CD4-positive, alpha-beta T cell (primary cell): Measurements from ENCODE around the gene ITGAL. TPM values are rescaled to one million over a fixed set of nuclear protein-coding genes. Genes with fewer than 3 reads are reported as not detected.

Experiments
- ATAC-seq: fragments of 200-7000 bp; cut with Tn5 transposase; one replicate; pipeline ENCODE4 v1.10.0; 2022; ENCODE audit warnings: mild to moderate bottlenecking; ENCODE audit not compliant: poor library complexity
- CTCF ChIA-PET: fragments of 350-600 bp; sonication (Branson Sonifier 250); formaldehyde crosslinking; loops from one replicate; lab custom pipeline; 2021; ENCODE audit warnings: antibody characterized with exemption, inconsistent platforms; lab: Charles Lee
- POLR2A ChIA-PET: fragments of 350-600 bp; sonication (Branson Sonifier 250); formaldehyde crosslinking; loops from one replicate; lab custom pipeline; 2021; ENCODE audit warnings: antibody characterized with exemption, inconsistent platforms; lab: Charles Lee
- DNase-seq, 14 experiments: peaks; one replicate each; pipeline ENCODE4 v3.0.0-alpha.2; 2013 to 2020; ENCODE audit warnings: mixed read lengths in 2 of 14
- H3K27ac ChIP-seq, 2 donors: one replicate each; pipeline versions ENCODE4 v1.5.1 to v1.7.0; 2013; ENCODE audit warnings: low read length in 2 of 2, low read depth in 1 of 2, mild to moderate bottlenecking in 1 of 2
- H3K27me3 ChIP-seq, 2 experiments: 1 replicate in 1 of 2; 2 replicates in 1 of 2; pipeline versions ENCODE4 v1.6.1 to v1.7.0; 2013; ENCODE audit warnings: low read length in 2 of 2, control low read depth in 1 of 2, mild to moderate bottlenecking in 1 of 2, moderate library complexity in 1 of 2; ENCODE audit not compliant: insufficient read depth in 2 of 2, control insufficient read depth in 1 of 2
- H3K36me3 ChIP-seq: one replicate; pipeline ENCODE4 v1.6.1; 2013; ENCODE audit warnings: low read length, control low read depth; ENCODE audit not compliant: insufficient read depth
- H3K4me1 ChIP-seq: one replicate; pipeline ENCODE4 v1.6.1; 2013; ENCODE audit warnings: low read length, control low read depth; ENCODE audit not compliant: insufficient read depth
- H3K4me3 ChIP-seq: one replicate; pipeline ENCODE4 v1.5.1; 2013; ENCODE audit warnings: mild to moderate bottlenecking, low read length, moderate library complexity
- H3K9me3 ChIP-seq, 2 experiments: 1 replicate in 1 of 2; 2 replicates in 1 of 2; pipeline versions ENCODE4 v1.6.1 to v1.7.0; 2013; ENCODE audit warnings: low read length in 2 of 2, mild to moderate bottlenecking in 2 of 2, control low read depth in 1 of 2, moderate library complexity in 1 of 2; ENCODE audit not compliant: control insufficient read depth in 1 of 2, insufficient read depth in 1 of 2
- H3K27ac Mint-ChIP-seq: one replicate; pipeline ENCODE4 v1.8.0; 2020; ENCODE audit warnings: mixed read lengths
- H3K27me3 Mint-ChIP-seq: one replicate; pipeline ENCODE4 v1.8.0; 2021; ENCODE audit warnings: mixed read lengths
- H3K36me3 Mint-ChIP-seq: one replicate; pipeline ENCODE4 v1.8.0; 2021; ENCODE audit warnings: low read depth, mixed read lengths
- H3K4me1 Mint-ChIP-seq: one replicate; pipeline ENCODE4 v1.8.0; 2021; ENCODE audit warnings: low read depth, mixed read lengths
- H3K4me3 Mint-ChIP-seq: one replicate; pipeline ENCODE4 v1.8.0; 2020; ENCODE audit warnings: mild to moderate bottlenecking, mixed read lengths
- H3K9me3 Mint-ChIP-seq: one replicate; pipeline ENCODE4 v1.8.0; 2020; ENCODE audit warnings: mixed read lengths
- CTCF ChIP-seq: fragments of 200-600 bp; IDR thresholded peaks from one replicate; pipeline ENCODE4 v1.8.0; 2022; ENCODE audit warnings: antibody characterized with exemption, mild to moderate bottlenecking
- intact Hi-C, 2 experiments: fragments of 100-400 bp; cut with DNase I in 1 of 2; cut with micrococcal nuclease in 1 of 2; formaldehyde crosslinking; loops; one replicate each; pipeline versions ENCODE4 v1.15.1 to v1.9.0; 2023 to 2025; cut with DNase I, micrococcal nuclease
- total RNA-seq, 174 experiments: library from RNA in 2 of 174; stranded (reverse) in 2 of 174; gene quantifications; one replicate each; pipeline ENCODE4 v1.2.3 and lab custom pipeline; 2021 to 2026

Gene ITGAL
- total RNA-seq, 2 experiments from 2014 or later, result 186 to 187 TPM

- H3K36me3 ChIP-seq, result peaks cover 17% of the 10 kb centered on the region
- peaks cover 21% of the 10 kb centered on the region for H3K36me3 Mint-ChIP-seq
- peak; percentile 8 for ATAC-seq
- POLR2A ChIA-PET, result interaction anchor here (0.6 to 4.4 kb wide), 8 partner anchors 21 to 167 kb away, joined by 3 to 23 read pairs (median 4); partner anchors contain the start of genes ZNF688, ZNF689 and ZNF764
- DNase-seq, result peak in 3 of 14 experiments; percentile 62 to 74 (median 67)
- CTCF ChIA-PET, result interaction anchor here (1.2 to 4.9 kb wide), 4 partner anchors 27 to 100 kb away, joined by 4 to 22 read pairs (median 6); partner anchors contain the start of genes DCTPP1 and ZNF764
- no peak for TF ChIP-seq CTCF
- intact Hi-C loops, result loop anchor here in 1 of 2 experiments (5.0 kb wide), 1 partner anchor 102 kb away; no protein-coding TSS in a partner anchor
- H3K27me3 ChIP-seq, result no peaks in the 10 kb centered on the region
- H3K4me3 ChIP-seq, result no peak overlapping the region
- peaks cover 70% of the 10 kb centered on the region for H3K4me1 ChIP-seq
- peak overlapping the region; percentile 78 for H3K27ac Mint-ChIP-seq
- H3K4me3 Mint-ChIP-seq, result peak overlapping the region; percentile 71
- peak overlapping the region; percentile 10 to 40 for H3K27ac ChIP-seq
- H3K27me3 Mint-ChIP-seq, result no peaks in the 10 kb centered on the region
- H3K9me3 ChIP-seq, result no peaks in the 10 kb centered on the region
- no peaks in the 10 kb centered on the region for H3K9me3 Mint-ChIP-seq
- peaks cover 39% of the 10 kb centered on the region for H3K4me1 Mint-ChIP-seq
These were observed 57.9 kb downstream of the ITGAL start for GRCh38 chr16:30530163-30531037.

- no peak overlapping the region for H3K27ac ChIP-seq
- ChIA-PET POLR2A (interaction anchor here (3.6 kb wide), 1 partner anchor 25 kb away, joined by 116 read pairs; the partner anchor contains the start of gene ZNF764), CTCF (interaction anchor here (3.8 to 4.2 kb wide), 2 partner anchors 20 to 102 kb away, joined by 28 to 40 read pairs; partner anchors contain the start of gene DCTPP1)
- H3K27ac Mint-ChIP-seq, result peak overlapping the region; percentile 49
- peaks cover 28% of the 10 kb centered on the region for H3K36me3 Mint-ChIP-seq
- no peaks in the 10 kb centered on the region for H3K27me3 ChIP-seq
- H3K4me1 ChIP-seq, result peaks cover 68% of the 10 kb centered on the region
- no peaks in the 10 kb centered on the region for H3K9me3 Mint-ChIP-seq
- H3K4me1 Mint-ChIP-seq, result peaks cover 50% of the 10 kb centered on the region
- intact Hi-C loops, result loop anchor here in 1 of 2 experiments (5.0 kb wide), 1 partner anchor 100 kb away; no protein-coding TSS in a partner anchor
- DNase-seq, result peak in 1 of 14 experiments; percentile 35
- H3K9me3 ChIP-seq, result no peaks in the 10 kb centered on the region
- H3K36me3 ChIP-seq, result peaks cover 17% of the 10 kb centered on the region
- no peaks in the 10 kb centered on the region for H3K27me3 Mint-ChIP-seq
- no peak overlapping the region for H3K4me3 ChIP-seq
- H3K4me3 Mint-ChIP-seq, result peak overlapping the region; percentile 85
- no peak for ATAC-seq
- no peak for TF ChIP-seq CTCF
These were observed 60.0 kb downstream of the ITGAL start for GRCh38 chr16:30532285-30533145.

GRCh38 chr16:30533146-30533522 is 60.6 kb downstream of the ITGAL start:
- Mint-ChIP-seq H3K9me3 (no peaks in the 10 kb centered on the region), H3K27me3 (no peaks in the 10 kb centered on the region), H3K27ac (peak overlapping the region; percentile 99), H3K4me1 (peaks cover 48% of the 10 kb centered on the region), H3K36me3 (peaks cover 28% of the 10 kb centered on the region), H3K4me3 (peak overlapping the region; percentile 85)
- Histone ChIP-seq H3K4me1 (peaks cover 62% of the 10 kb centered on the region), H3K36me3 (peaks cover 17% of the 10 kb centered on the region), H3K27ac (no peak overlapping the region), H3K27me3 (no peaks in the 10 kb centered on the region), H3K4me3 (no peak overlapping the region), H3K9me3 (no peaks in the 10 kb centered on the region)
- no peak for ATAC-seq
- no peak for TF ChIP-seq CTCF
- CTCF ChIA-PET, result interaction anchor here (3.8 to 4.2 kb wide), 3 partner anchors 19 to 103 kb away, joined by 28 to 68 read pairs (median 40); partner anchors contain the start of genes DCTPP1 and ZNF764
- POLR2A ChIA-PET, result interaction anchor here (3.2 to 3.6 kb wide), 4 partner anchors 25 to 115 kb away, joined by 19 to 116 read pairs (median 47); partner anchors contain the start of genes ZNF688 and ZNF764
- DNase-seq, result peak in 1 of 14 experiments; percentile 28
- intact Hi-C loops, result loop anchor here in 1 of 2 experiments (5.0 kb wide), 1 partner anchor 99 kb away; no protein-coding TSS in a partner anchor
